Measurements from ENCODE around the gene TRIM5.

DNA sequence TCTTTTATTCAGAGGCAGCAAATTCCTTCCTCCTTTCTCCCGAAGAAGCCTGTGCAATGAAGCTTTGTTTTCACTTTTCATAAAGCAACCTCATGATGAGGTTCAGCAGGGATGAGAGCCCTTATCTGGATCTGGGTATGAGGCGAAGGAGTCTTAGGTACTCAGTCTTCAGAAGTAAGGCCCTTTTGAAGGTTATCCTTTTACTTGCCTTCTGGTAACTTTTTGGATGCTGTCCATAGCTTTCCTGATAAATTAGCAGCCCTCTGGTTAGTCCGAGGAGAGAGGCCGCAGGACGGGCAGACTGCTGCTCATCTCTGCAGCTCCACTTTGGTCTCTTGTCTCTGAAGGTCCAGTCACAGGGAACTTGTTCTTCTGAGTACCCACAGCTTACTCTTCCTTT, 5.9 kb upstream of the TRIM5 start:
- TF ChIP-seq, protein P1, sequence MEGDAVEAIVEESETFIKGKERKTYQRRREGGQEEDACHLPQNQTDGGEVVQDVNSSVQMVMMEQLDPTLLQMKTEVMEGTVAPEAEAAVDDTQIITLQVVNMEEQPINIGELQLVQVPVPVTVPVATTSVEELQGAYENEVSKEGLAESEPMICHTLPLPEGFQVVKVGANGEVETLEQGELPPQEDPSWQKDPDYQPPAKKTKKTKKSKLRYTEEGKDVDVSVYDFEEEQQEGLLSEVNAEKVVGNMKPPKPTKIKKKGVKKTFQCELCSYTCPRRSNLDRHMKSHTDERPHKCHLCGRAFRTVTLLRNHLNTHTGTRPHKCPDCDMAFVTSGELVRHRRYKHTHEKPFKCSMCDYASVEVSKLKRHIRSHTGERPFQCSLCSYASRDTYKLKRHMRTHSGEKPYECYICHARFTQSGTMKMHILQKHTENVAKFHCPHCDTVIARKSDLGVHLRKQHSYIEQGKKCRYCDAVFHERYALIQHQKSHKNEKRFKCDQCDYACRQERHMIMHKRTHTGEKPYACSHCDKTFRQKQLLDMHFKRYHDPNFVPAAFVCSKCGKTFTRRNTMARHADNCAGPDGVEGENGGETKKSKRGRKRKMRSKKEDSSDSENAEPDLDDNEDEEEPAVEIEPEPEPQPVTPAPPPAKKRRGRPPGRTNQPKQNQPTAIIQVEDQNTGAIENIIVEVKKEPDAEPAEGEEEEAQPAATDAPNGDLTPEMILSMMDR (IDR thresholded peaks at IDR 0.05), result no peak
- TF ChIP-seq EP300 (IDR thresholded peaks at IDR 0.05) (no peak), POLR2A (IDR thresholded peaks at IDR 0.05) (no peak)
